NCI-H2107 treated with DMSO at 0.1 percent for 48 hours (cell line): Measurements from ENCODE around the gene TECTA.
A peak's percentile ranks its signal among the peaks of the same experiment; 100 is the strongest.

Experiments used
- DNase-seq: peaks from one replicate; lab custom pipeline; 2025; ENCODE audit not compliant: unreplicated experiment; lab: John Stamatoyannopoulos, UW

The TECTA gene, protein sequence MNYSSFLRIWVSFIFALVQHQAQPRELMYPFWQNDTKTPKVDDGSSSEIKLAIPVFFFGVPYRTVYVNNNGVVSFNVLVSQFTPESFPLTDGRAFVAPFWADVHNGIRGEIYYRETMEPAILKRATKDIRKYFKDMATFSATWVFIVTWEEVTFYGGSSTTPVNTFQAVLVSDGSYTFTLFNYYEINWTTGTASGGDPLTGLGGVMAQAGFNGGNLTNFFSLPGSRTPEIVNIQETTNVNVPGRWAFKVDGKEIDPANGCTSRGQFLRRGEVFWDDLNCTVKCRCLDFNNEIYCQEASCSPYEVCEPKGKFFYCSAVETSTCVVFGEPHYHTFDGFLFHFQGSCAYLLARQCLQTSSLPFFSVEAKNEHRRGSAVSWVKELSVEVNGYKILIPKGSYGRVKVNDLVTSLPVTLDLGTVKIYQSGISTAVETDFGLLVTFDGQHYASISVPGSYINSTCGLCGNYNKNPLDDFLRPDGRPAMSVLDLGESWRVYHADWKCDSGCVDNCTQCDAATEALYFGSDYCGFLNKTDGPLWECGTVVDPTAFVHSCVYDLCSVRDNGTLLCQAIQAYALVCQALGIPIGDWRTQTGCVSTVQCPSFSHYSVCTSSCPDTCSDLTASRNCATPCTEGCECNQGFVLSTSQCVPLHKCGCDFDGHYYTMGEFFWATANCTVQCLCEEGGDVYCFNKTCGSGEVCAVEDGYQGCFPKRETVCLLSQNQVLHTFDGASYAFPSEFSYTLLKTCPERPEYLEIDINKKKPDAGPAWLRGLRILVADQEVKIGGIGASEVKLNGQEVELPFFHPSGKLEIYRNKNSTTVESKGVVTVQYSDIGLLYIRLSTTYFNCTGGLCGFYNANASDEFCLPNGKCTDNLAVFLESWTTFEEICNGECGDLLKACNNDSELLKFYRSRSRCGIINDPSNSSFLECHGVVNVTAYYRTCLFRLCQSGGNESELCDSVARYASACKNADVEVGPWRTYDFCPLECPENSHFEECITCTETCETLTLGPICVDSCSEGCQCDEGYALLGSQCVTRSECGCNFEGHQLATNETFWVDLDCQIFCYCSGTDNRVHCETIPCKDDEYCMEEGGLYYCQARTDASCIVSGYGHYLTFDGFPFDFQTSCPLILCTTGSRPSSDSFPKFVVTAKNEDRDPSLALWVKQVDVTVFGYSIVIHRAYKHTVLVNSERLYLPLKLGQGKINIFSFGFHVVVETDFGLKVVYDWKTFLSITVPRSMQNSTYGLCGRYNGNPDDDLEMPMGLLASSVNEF (N-terminal part only)

GRCh38 chr11:121100943-121101342 lies at the start of gene TECTA:
Gene TECTA (plus strand): TSS chr11:121101243. CDS start chr11:121102666, 1,423 bp downstream.
- no peak for DNase-seq

DNA sequence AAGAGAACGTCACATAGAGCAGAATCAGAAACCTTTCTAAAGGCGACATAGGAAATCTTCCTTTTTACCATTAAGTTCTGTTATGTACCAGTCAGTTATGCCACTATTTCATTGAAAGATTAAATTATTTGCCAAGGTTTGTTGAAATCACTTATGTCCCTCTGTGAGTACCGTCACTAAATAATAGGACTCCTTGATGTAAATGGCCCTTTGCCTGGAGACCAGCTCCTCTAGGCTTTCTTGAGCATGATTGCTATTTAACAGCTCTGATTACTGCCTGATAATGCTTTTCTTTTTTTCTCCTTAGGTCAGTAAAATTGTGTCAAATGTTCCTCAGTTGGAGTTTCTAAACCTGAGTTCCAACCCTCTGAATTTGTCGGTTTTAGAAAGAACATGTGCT lies 47.8 kb upstream of the TECTA start:
- DNase-seq: no peak

DNA sequence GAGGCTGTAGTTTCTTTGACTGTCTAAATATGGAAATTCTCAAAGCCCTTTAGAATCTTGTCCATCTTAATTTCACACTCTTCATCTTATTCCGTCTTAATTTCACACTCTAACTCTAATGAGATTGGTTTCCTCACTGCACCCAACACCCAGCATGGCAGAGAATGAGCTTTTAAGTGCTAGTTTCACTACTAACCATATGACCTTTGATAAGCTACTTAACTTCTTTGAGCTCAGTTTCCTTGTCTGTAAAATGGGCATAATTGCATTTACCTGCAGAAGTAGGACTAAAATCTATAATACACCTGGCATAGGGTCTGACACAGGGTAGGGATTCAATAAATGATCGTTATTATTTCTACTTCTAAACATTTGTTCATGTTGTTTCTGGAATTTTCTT lies 46.8 kb upstream of the TECTA start:
- DNase-seq: no peak

DNA sequence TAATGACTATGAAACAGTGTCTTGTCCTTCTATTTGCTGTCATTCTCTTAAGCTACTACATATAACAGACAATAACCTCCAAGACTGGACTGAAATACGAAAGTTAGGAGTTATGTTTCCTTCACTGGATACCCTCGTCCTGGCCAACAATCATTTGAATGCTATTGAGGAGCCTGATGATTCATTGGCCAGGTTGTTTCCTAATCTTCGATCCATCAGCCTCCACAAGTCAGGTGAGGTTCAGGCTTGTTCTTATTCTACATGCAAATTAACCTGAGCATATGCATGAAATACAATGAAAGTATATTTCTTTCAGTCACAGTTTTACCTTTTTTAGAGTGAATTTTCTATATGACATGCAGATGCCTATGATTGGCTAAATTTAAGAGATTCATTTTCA lies 46.0 kb upstream of the TECTA start:
- no peak for DNase-seq

DNA sequence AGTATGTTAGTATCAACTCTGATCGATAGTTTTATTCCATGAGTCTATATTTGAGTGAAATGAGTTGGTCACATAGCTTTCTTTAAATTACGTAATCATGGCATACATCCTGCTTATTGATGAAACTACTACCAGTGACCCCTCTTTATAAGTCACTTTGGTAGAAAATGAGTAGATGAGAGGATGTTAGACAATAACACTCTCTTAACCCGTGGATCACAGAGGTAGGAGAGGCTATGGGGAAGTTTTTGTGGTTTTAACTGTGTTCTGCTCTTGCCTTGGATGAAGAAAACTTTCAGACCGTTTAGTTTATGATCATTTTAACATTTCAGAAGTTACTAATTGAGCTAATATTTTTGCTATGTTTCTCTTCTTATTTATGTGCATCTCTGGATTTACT lies 43.1 kb upstream of the TECTA start:
- no peak for DNase-seq

GRCh38 chr11:121058941-121059340 lies 42.1 kb upstream of the TECTA start:
- no peak for DNase-seq

DNA sequence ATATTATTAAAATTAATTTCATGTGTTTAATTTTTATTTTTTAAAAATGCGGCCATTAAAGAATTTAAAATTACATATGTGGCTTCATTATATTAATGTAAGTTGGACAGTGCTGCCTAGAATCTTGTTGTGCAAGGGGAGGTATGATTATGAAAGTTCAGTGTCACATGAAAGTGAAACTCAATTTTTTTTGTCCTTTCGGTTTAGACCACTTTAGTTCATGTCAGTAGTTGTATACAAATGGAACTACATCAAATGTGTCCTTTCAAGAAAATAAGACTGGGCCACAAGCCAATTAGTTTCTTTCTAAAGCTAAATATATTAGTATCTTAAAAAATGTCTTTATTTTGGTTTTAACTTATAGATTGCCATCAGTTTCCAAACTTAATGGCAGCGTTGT lies 41.4 kb upstream of the TECTA start:
- no peak for DNase-seq

GRCh38 chr11:121063728-121064127 lies 37.3 kb upstream of the TECTA start:
- DNase-seq: no peak

DNA sequence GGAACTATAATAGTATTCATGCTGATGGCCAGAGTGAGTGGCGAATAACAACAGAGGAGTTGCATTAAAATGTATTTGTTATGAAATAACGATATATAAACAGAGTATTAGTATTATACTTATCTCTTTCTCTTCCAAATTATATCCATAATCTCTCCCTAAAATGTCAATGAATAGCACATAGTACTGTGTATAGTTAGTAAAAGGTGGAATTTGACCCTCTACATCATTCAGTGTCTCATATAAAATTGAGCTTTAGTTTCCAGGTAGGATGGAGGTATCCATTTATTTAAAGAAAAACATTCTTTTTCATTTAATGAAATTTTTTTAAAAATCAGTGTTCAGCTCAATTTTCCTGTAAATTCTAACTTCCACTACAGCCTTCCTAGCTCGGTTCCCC lies 34.4 kb upstream of the TECTA start:
- DNase-seq: no peak

DNA sequence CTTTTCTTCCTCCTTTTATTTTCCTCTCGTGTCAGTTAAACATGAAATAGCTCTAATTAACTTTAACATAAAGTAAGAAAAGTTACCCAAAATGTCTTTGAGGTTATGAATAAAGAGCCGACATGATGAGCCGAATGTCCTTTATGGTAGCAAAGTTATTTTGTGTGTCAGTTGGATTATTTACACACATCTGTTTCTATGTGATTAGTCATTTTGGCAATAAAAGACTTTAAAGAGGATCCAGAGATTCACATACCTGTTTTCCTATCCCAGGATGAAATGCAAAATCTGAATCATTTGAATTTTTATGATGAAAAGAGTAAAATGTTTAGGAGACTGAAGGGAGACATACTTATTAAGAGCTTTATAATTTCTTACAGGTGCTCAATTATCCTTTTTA lies 34.0 kb upstream of the TECTA start:
- no peak for DNase-seq

DNA sequence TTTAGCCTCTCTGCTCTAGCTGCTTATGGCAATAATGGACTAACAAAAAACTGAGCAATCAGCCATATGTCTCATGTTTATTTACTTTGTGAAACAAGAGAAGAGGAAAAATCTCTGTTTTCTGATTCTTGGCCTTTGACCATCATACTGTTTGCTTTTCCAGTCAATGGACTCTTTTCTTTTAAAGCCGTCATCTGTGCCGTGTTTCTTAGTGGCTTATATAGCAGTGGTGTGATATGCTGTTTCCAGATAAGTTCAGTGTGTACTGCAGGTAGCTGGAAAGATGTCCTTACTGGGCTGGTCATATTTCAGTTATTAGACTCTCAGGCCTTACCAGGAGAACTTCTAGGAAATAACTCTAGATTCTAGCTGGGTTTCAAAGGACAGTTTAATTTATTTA lies 33.6 kb upstream of the TECTA start:
- peak; percentile 33 for DNase-seq

DNA sequence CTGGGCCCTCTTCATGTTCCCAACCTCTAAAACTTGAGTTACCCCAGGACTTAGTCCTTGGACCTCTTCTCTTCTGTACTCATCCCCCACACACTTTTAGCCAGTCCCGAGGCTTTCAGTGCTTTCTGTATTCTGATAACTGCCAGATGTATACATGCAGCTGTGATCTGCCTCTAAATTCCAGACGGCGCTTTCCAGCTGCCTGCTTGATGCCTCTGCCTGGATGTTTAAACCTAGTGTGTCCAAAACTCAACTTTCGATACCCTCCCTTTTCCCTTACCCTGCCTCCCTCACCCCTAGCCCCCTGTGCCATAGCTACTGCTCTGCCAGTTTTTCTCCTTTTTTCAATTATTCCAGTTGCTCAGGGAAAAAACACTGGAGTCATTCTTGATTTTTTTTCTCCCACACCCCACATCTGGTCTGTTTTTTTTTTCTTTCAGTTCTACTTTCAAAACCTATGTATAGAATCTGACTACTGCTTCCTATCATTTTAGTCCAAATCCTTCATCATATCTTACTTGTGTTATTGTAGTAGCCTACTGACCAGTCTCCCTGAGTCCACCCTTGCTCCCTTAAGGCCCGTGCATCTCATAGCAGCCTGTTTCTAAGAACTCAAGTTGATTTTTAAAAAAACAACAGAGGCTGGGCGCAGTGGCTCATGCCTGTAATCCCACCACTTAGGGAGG lies 32.9 kb upstream of the TECTA start:
- no peak for DNase-seq

DNA sequence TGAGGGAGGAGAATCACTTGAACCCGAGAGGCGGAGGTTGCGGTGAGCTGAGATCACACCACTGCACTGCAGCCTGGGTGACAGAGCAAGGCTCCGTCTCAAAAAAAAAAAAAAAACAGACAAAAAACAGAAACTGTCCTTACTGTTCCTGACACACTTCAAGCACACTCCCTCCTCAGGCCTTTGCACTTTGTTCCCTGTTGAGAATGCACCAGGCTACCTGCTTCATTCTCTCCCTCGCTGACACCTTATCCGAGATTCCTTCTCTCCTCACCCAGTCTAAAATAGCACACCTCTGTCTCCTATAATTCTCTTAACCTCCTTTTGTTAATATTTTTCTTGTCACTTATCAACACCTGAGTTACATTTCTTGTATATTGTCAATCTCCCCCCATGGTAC lies 32.3 kb upstream of the TECTA start:
- DNase-seq: no peak

DNA sequence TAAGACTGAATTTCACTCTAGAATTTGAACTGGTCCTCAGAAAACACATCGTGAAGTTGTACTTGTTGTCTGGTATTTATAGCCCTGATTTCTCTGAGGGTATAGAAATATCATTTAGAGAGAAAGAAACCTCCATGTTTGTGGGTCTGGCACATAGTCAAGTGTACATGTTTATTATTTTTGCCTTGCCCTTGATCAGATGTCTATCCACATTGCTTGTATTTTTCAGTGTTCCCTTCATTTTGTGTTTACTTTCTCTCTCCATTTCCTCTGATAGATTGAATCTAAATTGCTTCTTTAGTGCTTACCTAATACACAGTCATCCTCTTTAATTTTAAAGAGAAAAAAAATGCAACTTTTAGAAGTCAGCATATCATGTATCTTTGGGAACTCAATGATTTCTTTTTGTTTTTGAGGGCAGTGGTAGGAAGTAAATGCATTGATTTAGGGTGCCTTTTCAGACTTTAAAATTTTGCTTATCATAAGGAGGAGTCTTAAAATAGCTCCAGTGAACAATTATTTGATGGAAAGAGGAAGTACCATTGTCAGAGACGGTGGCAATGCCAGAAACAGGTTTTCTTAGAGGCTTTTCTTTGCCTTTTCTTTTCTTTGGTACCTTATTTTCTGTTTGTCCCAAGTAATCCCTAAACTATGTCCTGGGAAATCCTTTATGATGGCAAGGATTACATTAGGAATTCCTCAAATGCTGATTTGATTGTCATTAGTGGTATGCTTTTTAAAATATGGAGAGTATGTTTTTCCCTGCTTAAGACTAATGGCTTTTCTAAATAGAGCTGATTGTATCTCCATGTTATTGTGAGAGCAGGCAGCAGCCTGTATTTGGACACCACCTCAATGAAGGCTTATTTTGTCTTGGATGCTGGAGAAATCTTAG lies 29.8 kb upstream of the TECTA start:
- DNase-seq: no peak

DNA sequence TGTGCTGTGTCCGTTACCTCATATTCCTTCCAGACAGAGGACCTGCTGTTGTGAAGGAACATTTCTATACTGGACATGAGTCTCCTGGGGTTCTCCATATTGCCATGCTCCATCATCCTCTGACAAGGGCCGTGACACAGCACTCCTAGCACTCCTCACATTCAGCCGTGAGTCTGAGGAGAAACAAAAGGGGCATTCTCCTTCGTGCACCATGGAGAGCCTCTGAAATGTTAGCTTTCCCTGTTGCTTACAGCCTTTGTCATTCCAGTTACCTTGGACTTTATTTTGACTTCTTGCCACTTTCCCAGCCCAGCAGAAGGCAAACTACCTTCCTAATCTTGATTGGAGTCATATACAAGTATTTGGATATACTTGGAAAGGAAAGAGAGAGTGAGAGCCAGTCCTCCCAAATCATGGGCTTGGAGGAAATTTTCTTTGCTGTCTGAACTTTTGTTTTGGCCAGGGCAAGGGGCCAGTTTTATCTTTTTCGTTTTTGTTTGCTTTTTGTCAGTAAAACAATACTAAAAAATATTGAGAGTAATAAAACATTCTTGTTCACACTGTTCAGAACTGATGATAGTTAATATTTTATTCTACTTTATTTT lies 29.1 kb upstream of the TECTA start:
- no peak for DNase-seq

- no peak for DNase-seq
These were observed 19.7 kb upstream of the TECTA start for GRCh38 chr11:121081321-121081720.

GRCh38 chr11:121082219-121082618 lies 18.8 kb upstream of the TECTA start:
- DNase-seq: no peak

GRCh38 chr11:121082670-121083069 lies 18.4 kb upstream of the TECTA start:
- no peak for DNase-seq

DNA sequence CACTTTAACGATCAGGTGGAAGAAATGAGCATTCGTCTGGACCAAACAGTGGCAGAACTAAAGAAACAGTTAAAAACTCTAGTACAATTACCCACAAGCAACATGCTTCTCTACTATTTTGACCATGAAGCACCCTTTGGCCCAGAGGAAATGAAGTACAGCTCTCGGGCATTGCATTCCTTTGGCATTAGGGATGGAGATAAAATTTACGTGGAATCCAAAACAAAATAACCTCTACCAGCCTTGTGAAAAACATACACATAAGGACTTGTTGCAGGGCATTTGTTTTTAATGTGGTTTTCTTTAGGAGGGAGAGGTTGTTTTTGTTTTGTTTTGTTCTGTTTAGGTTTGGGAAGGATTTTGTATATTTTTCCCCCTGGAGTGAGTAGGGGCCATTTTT lies 14.2 kb upstream of the TECTA start:
- DNase-seq: no peak
